ENCODE data around the gene MLLT6.

- no peak for TF ChIP-seq EZH2phosphoT487 (IDR thresholded peaks at IDR 0.05; ENCODE audit: borderline replicate concordance)
- no peak for TF ChIP-seq CTCF (conservative IDR thresholded peaks at IDR 0.05; ENCODE audit: low read length)
Observed at GRCh38 chr17:38705523-38705802, 390 bp downstream of the MLLT6 start.

All from Loucy (cell line).